Adrenal gland (tissue), 12 donors: ENCODE measurements around the gene AGAP1. TPM values are rescaled to one million over a fixed set of nuclear protein-coding genes. Genes with fewer than 3 reads are reported as not detected.

Source experiments
- DNase-seq, 7 donors: peaks; one replicate each; pipeline ENCODE4 v3.0.0-alpha.2; 2019 to 2020
- H3K27ac ChIP-seq, 5 donors: fragments of 200-600 bp; sonication (generic) in 4 of 5; 1 replicate in 3 of 5; 2 replicates in 2 of 5; pipeline versions ENCODE4 v1.5.1 to v1.8.0; 2016 to 2020; ENCODE audit warnings: mild to moderate bottlenecking in 1 of 5
- H3K27me3 ChIP-seq: fragments of 200-600 bp; 2 replicates; pipeline ENCODE4 v1.8.0; 2021
- H3K36me3 ChIP-seq, 2 donors: fragments of 200-600 bp; replicated peaks in 1 of 2; 1 replicate in 1 of 2; 2 replicates in 1 of 2; pipeline versions ENCODE4 v1.5.1 to v1.8.0; 2018 to 2022
- H3K4me1 ChIP-seq, 2 donors: fragments of 200-600 bp; replicated peaks in 1 of 2; 1 replicate in 1 of 2; 2 replicates in 1 of 2; pipeline versions ENCODE4 v1.5.1 to v1.8.0; 2018 to 2021
- H3K4me3 ChIP-seq, 4 donors: fragments of 200-600 bp; sonication (generic) in 3 of 4; one replicate each; pipeline ENCODE4 v1.5.1; 2016 to 2018
- H3K9me3 ChIP-seq, 3 donors: fragments of 200-600 bp; sonication (generic) in 1 of 3; replicated peaks in 1 of 3; 1 replicate in 2 of 3; 2 replicates in 1 of 3; pipeline versions ENCODE4 v1.5.1 to v1.8.0; 2016 to 2021
- CTCF ChIP-seq, 6 experiments: fragments of 450-650 bp in 4 of 6; fragments of 200-600 bp in 2 of 6; sonication (generic) in 1 of 6; IDR thresholded peaks; 1 replicate in 5 of 6; 2 replicates in 1 of 6; pipeline versions ENCODE4 v1.5.1 to v1.8.0; 2016 to 2021; ENCODE audit warnings: antibody characterized with exemption in 6 of 6, mild to moderate bottlenecking in 2 of 6, moderate library complexity in 1 of 6
- POLR2A ChIP-seq, 2 donors: fragments of 450-650 bp; IDR thresholded peaks; one replicate each; pipeline ENCODE4 v1.6.1; 2017; ENCODE audit warnings: antibody characterized with exemption in 2 of 2, mild to moderate bottlenecking in 2 of 2, moderate library complexity in 1 of 2
- WGBS, 4 donors: extraction: QIAGEN DNeasy Blood & Tissue Kit in 2 of 4; methylation state at CpG; one replicate each; pipeline versions ENCODE4 v1.1.5 to v1.1.7; 2013 to 2017; 5-methylcytosine and 5-hydroxymethylcytosine counted together
- intact Hi-C, 2 donors: fragments of 100-400 bp; cut with DNase I; formaldehyde crosslinking; loops; one replicate each; pipeline versions ENCODE4 v1.14.1 to v1.15.0; 2022 to 2023
- polyA plus RNA-seq, 3 donors: library from polyadenylated mRNA; stranded (reverse); fragments of 200-250 nt in 2 of 3; fragments of 350-450 nt in 1 of 3; fragmentation: Illumina TruSeq in 1 of 3; extraction: RNeasy Lipid Tissue Mini Kit (QIAGEN cat#74804) in 1 of 3; gene quantifications; one replicate each; pipeline ENCODE4 v1.2.3, GENCODE V29; 2013 to 2014
- total RNA-seq, 9 donors: library from RNA; depleted of rRNA in 4 of 9; stranded (reverse); fragments of >200 nt in 4 of 9; fragments of 120-200 nt in 1 of 9; fragmentation: NEBNext Ultra II Directional in 1 of 9; extraction: Animal tissue kit (Norgen Biotek cat#: 25700) in 1 of 9; gene quantifications; one replicate each; pipeline versions ENCODE4 v1.1.0 to v1.2.4, GENCODE V29; 2013 to 2023
- donor health status: healthy with polysubstance abuse.
- donor health status: Bipolar disorder and iron deficiency.
- donor health status: DM: yes; HTN: yes; CAD: no.
- donor health status: DM: no; HTN: no; CAD: no.
- donor health status: DM: no; HTN: no; CAD: no.
- donor health status: DM: yes; HTN: yes; CAD: no.

Gene AGAP1
- total and polyA plus RNA-seq, 12 donors: 5.3 to 29.6 (median 17.7) TPM

- H3K4me1 ChIP-seq: no peaks in the 10 kb centered on the region
- no peak overlapping the region for H3K4me3 ChIP-seq
- 84 to 87% (median 85%) methylated on average over 8 of the region's 8 CpGs for WGBS, 4 donors
- no peaks in the 10 kb centered on the region for H3K36me3 ChIP-seq
- H3K9me3 ChIP-seq: no peaks in the 10 kb centered on the region
- DNase-seq: no peak
- no peak overlapping the region for H3K27ac ChIP-seq
- H3K27me3 ChIP-seq: no peaks in the 10 kb centered on the region
- TF ChIP-seq CTCF (IDR thresholded peaks at IDR 0.05): no peak
- no peak for TF ChIP-seq POLR2A (IDR thresholded peaks at IDR 0.05)
- intact Hi-C loops: no loop called here
These were observed 541.1 kb downstream of the AGAP1 start for GRCh38 chr2:236034974-236035373.

GRCh38 chr2:236036045-236036444, 542.2 kb downstream of the AGAP1 start:
- TF ChIP-seq POLR2A (IDR thresholded peaks at IDR 0.05): no peak
- no peak for TF ChIP-seq CTCF (IDR thresholded peaks at IDR 0.05)
- WGBS, 4 donors: 91 to 93% (median 92%) methylated on average over 13 to 16 of the region's 16 CpGs
- Histone ChIP-seq H3K4me1 (no peaks in the 10 kb centered on the region), H3K4me3 (no peak overlapping the region), H3K27me3 (no peaks in the 10 kb centered on the region), H3K36me3 (no peaks in the 10 kb centered on the region), H3K9me3 (no peaks in the 10 kb centered on the region), H3K27ac (no peak overlapping the region)
- intact Hi-C loops: no loop called here
- DNase-seq: peak in 2 of 7 donors; percentile 23 to 83

- WGBS, 4 donors: 86 to 95% (median 93%) methylated on average over 4 to 7 of the region's 7 CpGs
- DNase-seq: no peak
These were observed 544.3 kb downstream of the AGAP1 start for GRCh38 chr2:236038096-236038495.

GRCh38 chr2:236040600-236041328, 546.9 kb downstream of the AGAP1 start:
- DNase-seq: no peak
- H3K36me3 ChIP-seq: no peaks in the 10 kb centered on the region
- no peak overlapping the region for H3K27ac ChIP-seq
- no peak for TF ChIP-seq POLR2A (IDR thresholded peaks at IDR 0.05)
- TF ChIP-seq CTCF (IDR thresholded peaks at IDR 0.05): no peak
- no peaks in the 10 kb centered on the region for H3K9me3 ChIP-seq
- WGBS, 4 donors: 92 to 95% (median 93%) methylated on average over 21 of the region's 21 CpGs
- no peak overlapping the region for H3K4me3 ChIP-seq
- H3K27me3 ChIP-seq: no peaks in the 10 kb centered on the region
- intact Hi-C loops: no loop called here
- no peaks in the 10 kb centered on the region for H3K4me1 ChIP-seq

More at GRCh38 chr2:236038096-236038495, 544.3 kb downstream of the AGAP1 start:
- Histone ChIP-seq H3K4me1 (no peaks in the 10 kb centered on the region), H3K27ac (no peak overlapping the region), H3K4me3 (no peak overlapping the region), H3K36me3 (no peaks in the 10 kb centered on the region), H3K9me3 (no peaks in the 10 kb centered on the region), H3K27me3 (no peaks in the 10 kb centered on the region)
- intact Hi-C loops: no loop called here
- no peak for TF ChIP-seq POLR2A (IDR thresholded peaks at IDR 0.05)
- TF ChIP-seq CTCF (IDR thresholded peaks at IDR 0.05): no peak
